AG09309 (cell line): ENCODE results near the gene SSR3.
A peak's percentile ranks its signal among the peaks of the same experiment; 100 is the strongest.

Experiments used
- DNase-seq: peaks from one replicate; pipeline ENCODE4 v3.0.0-alpha.2; 2010; ENCODE audit warnings: low read depth
- H3K4me3 ChIP-seq: 2 replicates; pipeline ENCODE4 v1.5.1; 2011; ENCODE audit warnings: mild to moderate bottlenecking, low read depth, low read length, moderate library complexity; ENCODE audit not compliant: control insufficient read depth
- TF ChIP-seq, protein P1 (sequence below): IDR thresholded peaks from 2 replicates; pipeline ENCODE4 v1.5.1; 2011; ENCODE audit warnings: mild to moderate bottlenecking, low read depth, low read length, inconsistent platforms; ENCODE audit not compliant: insufficient read depth, control insufficient read depth; ENCODE audit errors: missing control alignments

Gene SSR3

DNA sequence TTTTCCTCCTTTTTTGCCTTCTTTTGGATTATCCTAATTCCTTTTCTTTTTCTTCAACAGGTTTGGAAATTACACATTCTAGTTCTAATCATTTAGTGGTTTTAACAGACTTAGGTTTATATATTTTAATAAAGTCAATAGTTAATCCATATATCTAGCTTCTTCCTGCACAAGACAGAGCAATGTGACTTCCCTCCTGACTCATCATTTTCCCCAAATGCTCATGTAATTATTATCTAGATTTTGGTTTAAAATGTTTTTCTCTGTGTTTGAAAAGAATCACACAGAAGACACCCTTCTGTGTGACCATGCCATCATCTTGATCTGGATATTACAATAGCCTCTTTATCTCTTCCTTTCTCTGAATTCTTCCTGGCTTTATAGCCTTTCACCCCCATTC is 28.6 kb upstream of the SSR3 start:
- no peak overlapping the region for H3K4me3 ChIP-seq
- DNase-seq = no peak
- TF ChIP-seq, protein P1, sequence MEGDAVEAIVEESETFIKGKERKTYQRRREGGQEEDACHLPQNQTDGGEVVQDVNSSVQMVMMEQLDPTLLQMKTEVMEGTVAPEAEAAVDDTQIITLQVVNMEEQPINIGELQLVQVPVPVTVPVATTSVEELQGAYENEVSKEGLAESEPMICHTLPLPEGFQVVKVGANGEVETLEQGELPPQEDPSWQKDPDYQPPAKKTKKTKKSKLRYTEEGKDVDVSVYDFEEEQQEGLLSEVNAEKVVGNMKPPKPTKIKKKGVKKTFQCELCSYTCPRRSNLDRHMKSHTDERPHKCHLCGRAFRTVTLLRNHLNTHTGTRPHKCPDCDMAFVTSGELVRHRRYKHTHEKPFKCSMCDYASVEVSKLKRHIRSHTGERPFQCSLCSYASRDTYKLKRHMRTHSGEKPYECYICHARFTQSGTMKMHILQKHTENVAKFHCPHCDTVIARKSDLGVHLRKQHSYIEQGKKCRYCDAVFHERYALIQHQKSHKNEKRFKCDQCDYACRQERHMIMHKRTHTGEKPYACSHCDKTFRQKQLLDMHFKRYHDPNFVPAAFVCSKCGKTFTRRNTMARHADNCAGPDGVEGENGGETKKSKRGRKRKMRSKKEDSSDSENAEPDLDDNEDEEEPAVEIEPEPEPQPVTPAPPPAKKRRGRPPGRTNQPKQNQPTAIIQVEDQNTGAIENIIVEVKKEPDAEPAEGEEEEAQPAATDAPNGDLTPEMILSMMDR = no peak

DNA sequence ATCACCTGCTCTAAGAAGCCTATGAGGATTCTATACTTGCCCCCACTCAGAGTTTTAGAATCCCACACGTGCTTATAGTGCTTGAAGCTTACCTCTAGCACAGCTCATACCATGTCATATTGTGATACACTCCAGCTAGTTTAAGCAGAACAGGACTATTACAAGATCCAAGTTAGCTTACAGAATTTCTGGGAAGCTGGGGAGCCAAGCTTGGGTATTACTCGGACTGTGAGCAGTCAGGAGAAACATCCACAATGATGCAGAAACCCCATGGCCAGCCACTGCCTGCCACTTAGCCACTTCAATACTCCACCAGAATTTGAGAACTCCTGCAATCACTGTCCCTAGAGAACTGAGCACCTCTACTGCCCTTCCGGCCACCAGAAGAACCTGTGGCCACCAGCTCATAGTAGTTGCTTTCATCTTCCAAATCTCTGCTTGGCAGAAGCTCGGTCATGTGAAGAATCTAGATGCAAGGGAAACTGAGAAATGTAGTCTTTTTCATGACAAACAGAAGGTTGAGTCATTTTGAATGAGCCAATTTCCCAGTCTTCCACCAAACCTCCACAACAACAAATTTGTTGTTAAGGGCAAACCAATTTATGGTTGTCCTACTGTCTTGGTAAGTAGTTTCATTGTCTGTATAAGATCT is 27.7 kb upstream of the SSR3 start:
- TF ChIP-seq, protein P1 = no peak
- no peak overlapping the region for H3K4me3 ChIP-seq
- no peak for DNase-seq

DNA sequence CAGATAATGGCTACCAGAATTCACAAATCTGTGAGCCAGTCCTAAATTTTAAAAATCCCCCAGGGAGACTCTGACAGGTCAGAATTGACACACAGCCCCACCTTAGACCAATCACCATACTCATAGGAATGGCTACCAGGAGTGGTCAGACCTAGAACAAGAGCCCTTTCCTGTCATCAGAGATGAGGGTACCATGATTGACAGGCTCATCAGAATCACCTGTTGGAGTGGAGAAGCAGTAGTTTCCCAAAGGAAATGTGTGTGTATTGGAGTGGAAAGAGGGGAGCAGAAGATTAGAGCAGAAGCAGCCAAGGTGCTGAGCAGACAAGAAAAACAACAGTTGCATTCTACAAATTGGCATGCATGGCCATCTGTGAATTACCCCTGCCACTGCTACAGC is 27.0 kb upstream of the SSR3 start:
- TF ChIP-seq, protein P1 = no peak

DNA sequence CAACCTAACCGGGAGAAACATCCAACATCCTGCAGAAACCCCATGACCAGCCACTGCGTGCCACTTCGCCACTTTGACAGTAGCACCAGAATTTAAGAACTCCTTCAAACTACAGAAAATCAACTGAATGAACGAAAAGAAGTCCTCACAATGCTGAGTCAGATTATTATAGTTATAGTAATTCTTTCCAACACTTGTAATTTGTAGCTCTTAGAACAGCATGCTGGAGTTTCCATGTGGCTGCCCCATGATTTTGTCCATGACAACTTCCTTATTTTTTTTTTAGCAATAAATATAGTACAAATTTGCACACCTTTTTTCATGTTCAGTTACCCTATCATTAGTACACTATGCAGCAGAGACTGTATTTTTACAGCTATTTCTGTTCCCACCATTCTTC is 26.1 kb upstream of the SSR3 start:
- TF ChIP-seq, protein P1 = no peak
- DNase-seq = no peak
- H3K4me3 ChIP-seq = no peak overlapping the region

More for the DNA sequence above, 27.0 kb upstream of the SSR3 start:
- no peak overlapping the region for H3K4me3 ChIP-seq
- no peak for DNase-seq

DNA sequence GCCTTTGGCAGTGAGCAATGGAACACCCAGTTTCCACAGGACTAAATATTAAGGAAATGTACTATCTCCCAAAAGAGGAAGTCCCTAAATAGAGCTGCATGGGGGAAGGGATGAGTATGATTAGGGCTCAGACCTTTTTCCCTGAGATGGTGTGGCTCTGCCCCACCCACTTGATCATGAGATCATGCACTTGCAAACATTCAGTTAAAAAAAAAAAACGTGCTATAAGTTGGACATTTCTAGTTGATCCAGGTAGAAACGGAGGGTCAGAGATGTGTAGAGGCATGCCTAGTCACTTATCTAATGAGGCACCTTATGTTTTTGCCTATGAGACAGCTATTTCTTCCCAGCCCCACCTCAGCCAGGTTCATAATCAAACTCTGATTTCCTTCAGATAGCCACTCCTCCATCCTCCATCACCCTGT is 24.5 kb upstream of the SSR3 start:
- DNase-seq = no peak
- TF ChIP-seq, protein P1 = no peak
- no peak overlapping the region for H3K4me3 ChIP-seq

DNA sequence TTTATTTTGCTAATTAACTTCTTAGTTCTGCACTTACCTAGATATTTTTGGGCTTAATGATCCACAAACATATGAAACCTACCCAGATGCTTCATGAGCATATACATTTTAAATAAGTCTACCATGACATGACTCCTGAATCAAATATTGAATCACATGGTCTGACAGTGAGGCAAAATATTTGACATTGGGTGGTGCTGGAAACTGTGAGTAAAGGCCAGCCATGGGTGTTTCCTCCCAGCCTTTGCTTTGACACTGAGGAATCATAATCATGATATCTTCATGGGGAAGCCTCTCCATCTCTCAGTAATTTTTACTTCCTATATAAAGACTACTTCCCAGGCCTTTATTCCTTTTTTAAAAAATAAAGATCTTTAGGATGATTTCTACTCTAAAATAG is 22.8 kb upstream of the SSR3 start:
- peak; percentile 14 for DNase-seq
- H3K4me3 ChIP-seq = no peak overlapping the region
- TF ChIP-seq, protein P1 = no peak

DNA sequence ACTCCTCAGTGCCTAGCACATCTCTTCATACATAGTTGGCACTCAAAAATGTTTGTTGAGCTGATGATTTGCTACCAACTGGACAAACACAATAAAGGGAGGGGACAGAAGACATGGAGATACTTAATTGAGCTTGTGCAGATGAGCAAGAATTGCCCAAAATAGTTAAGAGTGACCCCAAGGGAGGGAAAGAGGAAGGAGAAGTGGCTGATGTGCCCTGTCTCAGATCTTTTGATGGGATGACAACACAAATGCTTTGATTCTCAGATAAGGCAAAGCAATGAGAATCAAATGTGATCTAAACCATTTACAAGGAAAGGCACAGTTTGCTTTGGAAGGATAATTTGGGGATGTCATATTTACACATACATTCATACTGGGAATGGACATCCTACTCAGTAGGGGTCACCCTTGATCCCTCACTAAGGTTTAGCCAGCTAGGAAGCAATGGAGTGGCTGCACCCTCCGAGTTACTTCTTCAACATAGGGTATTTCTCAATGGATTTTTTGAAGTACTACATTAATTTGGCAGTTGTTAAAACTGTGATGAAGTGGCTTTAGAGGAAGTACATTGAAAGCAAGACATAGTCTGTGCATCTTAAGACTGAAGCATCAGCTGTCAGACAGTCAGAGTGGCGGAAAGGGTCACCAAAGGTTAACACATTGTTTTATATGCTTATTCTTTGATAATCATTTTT is 21.9 kb upstream of the SSR3 start:
- no peak overlapping the region for H3K4me3 ChIP-seq
- DNase-seq = no peak
- TF ChIP-seq, protein P1 = no peak
